DMS53 treated with DMSO at 0.1 percent for 48 hours (cell line): ENCODE measurements around the gene PPP6R2.
"Not testable (repeated sequence)": the region's sequence is repeated elsewhere in the genome, so short reads cannot be mapped to it uniquely, and the experiment has no call there.

Source experiments
- DNase-seq: peaks from one replicate; lab custom pipeline; 2025; ENCODE audit not compliant: unreplicated experiment; lab: John Stamatoyannopoulos, UW

PPP6R2 gene

GRCh38 chr22:50339945-50340879 is 2.9 kb upstream of the PPP6R2 start:
- no peak for DNase-seq

DNA sequence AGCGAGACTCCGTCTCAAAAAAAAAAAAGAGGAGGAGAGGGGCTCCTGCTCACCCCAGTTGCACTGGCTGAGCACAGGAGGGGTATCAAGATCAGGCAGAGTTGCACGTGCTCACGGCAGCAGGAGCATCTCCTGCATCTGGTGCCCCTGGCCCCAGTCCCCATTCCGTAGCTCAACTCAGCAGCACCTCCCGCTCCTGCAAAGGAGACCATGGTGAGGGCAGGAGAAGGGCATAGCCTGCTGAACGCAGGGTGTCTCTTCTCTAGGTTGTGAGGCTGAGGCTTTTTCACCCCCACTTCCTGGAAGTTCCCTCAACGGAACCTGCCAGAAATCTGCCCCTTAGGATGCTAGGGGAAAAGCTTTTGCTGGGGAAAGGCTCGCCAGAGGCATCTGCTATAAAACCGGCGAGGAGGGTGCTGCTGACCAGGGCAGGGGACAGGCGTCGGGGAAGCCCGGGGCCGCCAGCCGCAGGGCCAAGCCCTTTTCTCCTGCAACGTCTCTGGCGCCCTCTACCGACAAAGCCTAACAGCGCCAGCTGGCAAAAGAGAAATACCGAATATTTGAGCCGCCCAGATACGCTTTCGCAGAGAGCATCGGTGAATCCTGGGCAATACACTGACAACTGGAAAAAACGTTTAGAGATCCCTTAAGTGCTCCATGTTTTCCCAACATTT is 1.0 kb upstream of the PPP6R2 start:
- peak; percentile 82 for DNase-seq

DNA sequence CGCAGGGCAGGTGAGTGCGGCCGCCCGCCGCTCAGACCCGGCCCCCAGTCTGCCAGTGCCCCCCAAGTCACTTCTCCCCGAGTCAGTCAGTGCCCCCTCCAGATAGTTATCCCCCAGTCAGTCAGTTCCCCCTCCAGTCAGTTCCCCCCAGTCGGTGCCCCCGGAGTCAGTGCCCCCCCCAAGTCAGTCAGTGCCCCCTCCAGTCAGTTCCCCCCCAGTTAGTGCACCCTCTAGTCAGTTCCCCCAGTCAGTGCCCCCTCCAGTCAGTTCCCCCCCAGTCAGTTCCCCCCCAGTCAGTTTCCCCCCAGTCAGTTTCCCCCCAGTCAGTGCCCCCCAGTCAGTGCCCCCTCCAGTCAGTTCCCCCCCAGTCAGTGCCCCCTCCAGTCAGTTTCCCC is 411 bp downstream of the PPP6R2 start:
- DNase-seq, result no peak

DNA sequence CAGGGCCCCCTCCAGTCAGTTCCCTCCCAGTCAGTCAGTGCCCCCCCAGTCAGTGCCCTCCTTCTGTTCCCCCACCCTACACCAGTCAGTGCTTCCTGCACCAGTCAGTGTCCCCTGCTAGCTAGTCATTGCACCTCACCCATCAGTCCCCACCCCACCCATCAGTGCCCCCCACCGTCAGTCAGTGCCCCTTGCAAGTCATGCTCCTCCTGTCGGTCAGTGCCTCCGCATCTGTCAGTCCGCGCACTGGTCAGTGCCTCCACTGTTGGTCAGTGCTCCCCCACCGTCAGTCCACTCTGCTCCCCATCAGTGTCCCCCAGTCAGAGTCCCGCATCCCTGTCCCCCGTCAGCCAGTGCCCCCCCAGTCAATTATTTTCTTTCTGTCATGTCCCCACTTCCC is 3.3 kb downstream of the PPP6R2 start:
- DNase-seq, result no peak

DNA sequence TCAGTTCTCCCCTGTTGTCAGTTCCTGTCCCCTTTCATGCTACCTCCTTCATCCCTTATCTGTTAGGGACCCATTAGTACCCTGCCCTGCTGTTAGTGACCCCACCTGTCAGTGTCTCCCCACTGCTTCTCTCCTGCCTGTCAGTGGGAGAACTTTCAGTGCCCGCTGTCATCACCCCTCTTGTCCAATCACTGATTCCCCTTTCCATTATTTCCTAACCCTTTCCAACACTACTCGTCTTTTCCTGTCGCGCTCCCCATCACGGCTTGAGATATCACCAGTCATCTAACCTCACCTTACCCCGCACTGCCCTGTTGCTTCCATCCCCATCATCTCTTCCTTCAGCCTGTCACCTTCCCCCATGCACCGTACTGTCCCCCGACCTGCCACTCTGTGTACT is 4.0 kb downstream of the PPP6R2 start:
- DNase-seq, result no peak

DNA sequence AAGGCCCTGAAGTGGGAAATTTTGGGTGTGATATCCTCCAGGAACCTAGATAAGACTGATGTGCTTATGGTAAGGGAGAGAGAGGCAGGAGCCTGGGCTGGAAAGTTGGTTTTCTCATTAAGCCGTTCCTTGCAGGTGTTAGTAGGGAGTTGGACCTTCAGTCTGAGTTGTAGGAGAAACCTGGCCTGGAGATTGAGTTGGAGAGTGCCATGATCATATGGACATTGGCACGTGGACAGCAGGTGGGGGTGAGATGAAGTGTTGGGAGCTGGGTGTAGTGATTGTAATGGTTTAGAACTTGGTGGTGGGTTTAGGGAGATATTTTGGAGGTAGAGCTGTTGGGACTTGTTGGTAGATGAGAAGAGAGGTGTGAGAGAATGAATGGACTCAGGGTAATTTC is 4.9 kb downstream of the PPP6R2 start:
- DNase-seq, result no peak

DNA sequence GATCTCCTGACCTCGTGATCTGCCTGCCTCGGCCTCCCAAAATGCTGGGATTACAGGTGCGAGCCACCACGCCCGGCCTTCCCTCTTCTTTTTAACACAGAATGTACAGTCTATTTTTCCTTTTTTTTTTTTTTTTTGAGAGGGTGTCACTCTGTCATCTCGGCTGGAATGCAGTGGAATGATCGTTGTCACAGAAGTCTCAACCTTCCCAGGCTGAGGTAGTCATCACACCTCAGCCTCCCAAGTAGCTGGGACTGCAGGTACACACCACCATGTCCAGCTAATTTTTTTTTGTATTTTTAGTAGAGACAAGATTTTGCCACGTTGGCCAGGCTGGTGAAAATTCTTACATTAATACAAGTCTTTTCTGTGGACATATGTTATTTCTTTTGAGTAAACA is 13.1 kb downstream of the PPP6R2 start:
- DNase-seq, result no peak

DNA sequence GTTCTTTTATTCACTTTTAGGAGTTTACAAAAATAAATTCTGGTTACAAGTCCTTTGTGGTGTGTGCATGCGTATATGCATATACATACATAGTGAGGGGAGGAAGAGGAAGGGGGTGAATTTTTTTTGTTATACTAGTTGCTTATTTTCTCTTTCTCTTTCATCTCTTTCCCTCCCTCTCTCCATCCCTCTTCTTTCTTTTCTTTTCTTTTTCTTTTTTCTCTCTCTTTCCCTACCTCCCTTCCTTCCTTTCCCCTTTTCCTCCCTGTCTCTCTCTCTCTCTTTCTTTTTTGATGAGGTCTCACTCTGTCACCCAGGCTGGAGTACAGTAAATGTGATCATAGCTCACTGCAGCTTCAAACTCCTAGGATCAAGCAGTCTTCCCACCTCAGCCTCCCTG is 14.1 kb downstream of the PPP6R2 start:
- no peak for DNase-seq

- no peak for DNase-seq
Observed at GRCh38 chr22:50357756-50358155, 14.6 kb downstream of the PPP6R2 start.

- no peak for DNase-seq
Observed at GRCh38 chr22:50360578-50360977, 17.5 kb downstream of the PPP6R2 start.

GRCh38 chr22:50361222-50361621 is 18.1 kb downstream of the PPP6R2 start:
- DNase-seq, result no peak

GRCh38 chr22:50361688-50362087 is 18.6 kb downstream of the PPP6R2 start:
- DNase-seq, result no peak

DNA sequence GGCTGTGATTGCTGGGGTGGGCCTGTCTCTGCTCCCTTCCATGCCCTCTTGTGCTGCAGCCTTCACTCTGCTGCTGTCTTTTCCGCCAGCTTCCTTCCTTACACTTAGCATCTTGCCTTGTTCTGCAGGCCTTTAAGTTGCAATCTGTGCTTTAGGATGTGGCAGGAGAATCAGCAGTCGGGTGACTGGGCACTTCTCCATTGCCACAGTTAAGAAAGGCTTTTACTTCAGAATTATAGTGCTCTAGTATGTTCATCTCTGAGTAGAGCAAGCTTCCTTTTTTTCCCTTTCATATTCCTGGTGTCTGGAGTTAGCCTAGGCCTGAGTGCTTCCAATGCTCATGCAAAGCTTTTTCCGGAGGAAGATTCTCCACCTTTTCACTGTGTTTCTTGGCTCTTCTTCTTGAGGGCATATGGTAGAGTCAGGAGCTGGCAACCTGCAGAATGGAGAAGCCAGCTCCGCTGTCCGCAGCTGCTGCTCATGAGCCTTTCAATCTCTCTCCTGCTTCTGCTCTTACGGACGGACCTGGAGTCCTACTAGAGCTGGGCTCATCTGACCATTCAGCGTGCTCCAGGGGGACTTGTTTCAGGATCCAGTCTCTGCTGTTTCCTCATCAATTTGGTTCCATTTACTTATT is 20.2 kb downstream of the PPP6R2 start:
- no peak for DNase-seq

- not testable (repeated sequence) for DNase-seq
Observed at GRCh38 chr22:50363803-50364194, 20.7 kb downstream of the PPP6R2 start.

DNA sequence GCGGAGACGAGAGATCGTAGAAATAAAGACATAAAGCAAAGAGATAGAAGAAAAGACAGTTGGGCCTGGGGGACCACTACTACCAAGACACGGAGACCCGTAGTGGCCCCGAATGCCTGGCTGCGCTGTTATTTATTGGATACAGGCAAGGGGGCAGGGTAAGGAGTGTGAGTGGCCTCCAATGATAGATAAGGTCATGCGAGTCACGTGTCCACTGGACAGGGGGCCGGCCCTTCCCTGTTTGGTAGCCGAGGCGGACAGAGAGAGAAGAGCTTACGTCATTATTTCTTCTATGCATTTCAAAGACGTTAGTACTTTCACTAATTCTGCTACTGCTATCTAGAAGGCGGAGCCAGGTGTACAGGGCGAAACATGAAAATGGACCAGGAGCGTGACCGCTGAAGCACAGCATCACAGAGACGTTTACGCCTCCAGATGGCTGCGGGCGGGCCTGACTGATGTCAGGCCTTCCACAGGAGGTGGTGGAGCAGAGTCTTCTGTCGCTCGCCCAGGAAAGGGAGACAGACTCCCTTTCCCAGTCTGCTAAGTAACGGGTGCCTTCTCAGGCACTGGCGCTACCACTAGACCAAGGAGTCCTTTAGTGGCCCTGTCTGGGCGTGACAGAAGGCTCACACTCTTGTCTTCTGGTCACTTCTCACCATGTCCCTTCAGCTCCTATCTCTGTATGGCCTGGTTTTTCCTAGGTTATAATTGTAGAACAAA is 24.8 kb downstream of the PPP6R2 start:
- DNase-seq, result no peak

DNA sequence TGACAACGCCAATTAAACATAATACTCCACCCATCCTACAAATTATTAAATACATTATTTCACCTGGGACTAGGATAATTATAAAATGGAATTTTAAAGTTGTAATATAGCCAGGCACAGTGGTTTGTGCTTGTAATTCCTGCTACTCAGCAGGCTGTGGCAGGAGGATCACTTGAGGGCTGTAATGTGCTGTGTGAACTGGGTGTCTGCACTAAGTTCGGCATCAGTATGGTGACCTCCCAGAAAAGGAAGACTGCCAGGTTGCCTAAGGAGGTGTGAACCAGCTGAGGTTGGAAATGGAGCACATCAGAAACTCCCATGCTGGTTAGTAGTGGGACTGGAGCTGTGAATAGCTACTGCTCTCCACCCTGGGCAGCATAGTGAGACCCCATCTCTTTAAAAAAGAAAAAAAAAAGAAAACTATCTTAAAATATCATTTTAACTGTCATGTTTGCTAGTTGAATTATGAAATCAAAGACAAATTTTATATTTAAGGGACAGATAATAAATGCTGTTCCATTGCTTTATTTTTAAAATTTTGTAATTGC is 28.0 kb downstream of the PPP6R2 start:
- no peak for DNase-seq

DNA sequence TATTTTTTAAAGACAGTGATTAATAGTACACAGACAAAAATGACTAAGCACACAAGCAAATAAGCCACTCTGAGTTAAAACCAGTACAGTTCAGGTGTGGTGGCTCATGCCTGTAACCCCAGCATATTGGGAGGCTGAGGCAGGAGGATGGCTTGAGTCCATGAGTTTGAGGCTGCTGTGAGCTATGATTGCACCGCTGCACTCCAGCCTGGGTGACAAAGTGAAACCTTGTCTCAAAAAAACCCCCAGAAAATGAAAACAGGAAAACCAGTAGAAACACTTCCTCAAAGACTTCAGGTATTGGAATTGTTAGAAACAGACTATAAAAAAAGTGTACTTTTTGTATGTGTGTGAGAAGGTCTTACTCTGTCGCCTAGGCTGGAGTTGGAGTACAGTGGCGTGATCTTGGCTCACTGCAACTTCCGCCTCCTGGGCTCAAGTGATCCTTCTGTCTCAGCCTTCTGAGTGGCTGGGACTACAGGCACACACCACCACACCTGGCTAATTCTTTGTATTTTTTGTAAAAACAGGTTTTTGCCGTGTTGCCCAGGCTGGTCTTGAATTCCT is 33.0 kb downstream of the PPP6R2 start:
- DNase-seq, result no peak

DNA sequence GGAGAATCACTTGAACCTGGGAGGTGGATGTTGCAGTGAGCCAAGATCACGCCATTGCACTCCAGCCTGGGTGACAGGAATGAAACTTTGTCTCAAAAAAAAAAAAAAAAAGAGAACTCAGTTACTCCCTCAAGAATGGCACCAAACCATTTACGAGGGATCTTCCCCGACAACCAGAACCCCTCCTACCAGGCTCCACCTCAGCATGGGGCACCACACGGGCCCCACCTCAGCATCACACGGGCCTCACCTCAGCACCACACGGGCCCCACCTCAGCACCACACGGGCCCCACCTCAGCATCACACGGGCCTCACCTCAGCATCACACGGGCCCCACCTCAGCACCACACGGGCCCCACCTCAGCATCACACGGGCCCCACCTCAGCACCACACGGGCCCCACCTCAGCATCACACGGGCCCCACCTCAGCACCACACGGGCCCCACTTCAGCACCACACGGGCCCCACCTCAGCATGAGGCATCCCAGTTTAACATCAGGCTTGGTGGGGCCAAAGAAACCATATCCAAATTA is 38.0 kb downstream of the PPP6R2 start:
- DNase-seq, result not testable (repeated sequence)

GRCh38 chr22:50396751-50397370 is 53.7 kb downstream of the PPP6R2 start:
- DNase-seq, result no peak
